AG08396 (cell line): ENCODE measurements around the gene HTRA1.

Experiments used
- DNase-seq: peaks from one replicate; pipeline ENCODE4 v3.0.0; 2012; ENCODE audit warnings: low spot score, mixed read lengths

The HTRA1 gene

DNA sequence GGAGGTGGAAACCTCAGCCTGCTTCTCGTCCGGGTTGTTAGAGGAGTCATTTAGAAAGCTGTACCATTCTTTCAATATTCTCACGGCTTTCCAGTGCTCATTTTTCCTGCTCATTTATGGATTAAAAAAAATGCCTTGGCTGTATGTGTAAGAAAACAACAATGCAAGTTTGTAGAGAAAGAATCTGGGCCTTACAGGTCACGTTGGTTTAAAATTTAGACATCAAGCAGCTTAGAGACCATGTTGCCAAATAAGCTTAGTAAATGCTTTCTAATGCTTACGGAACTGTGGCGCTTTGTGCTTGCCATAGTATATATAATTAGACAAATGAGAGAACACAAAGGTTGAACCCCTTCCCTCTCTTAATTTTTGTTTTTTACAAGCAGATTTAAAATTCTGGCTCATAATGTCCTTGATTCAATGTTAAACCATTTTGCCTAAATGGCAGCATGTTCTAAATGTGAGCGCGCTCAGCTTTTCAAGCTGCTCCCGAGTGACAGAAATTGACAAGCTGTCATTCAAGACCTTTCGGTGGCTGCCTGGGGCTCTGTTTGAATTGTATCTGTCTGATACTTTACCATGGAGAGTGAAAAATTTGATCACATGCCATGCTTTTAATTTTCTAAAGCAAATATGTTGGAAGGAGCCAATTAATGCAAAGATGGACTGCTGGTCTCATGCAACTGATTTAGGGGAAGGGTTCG is 5.8 kb upstream of the HTRA1 start:
- DNase-seq, result no peak

DNA sequence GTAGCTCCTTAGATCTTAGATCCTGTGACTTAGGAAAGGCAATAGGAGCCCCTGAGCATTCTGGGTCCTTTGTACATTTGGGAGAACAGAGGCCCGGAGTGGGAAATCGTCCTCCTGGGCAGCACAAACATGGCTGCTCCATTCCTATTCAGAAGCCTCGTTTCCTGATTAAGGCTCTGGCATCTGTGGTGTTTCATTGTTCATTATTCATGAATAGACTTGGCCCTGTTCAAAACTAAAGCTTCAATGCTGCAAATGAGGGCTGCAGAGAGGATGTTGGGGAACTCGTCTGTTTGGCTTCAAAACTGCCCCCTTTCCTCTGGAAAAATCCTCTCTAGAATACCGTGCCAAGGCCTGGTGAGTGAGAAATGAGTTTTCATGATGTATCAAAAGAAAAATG is 3.4 kb upstream of the HTRA1 start:
- no peak for DNase-seq

DNA sequence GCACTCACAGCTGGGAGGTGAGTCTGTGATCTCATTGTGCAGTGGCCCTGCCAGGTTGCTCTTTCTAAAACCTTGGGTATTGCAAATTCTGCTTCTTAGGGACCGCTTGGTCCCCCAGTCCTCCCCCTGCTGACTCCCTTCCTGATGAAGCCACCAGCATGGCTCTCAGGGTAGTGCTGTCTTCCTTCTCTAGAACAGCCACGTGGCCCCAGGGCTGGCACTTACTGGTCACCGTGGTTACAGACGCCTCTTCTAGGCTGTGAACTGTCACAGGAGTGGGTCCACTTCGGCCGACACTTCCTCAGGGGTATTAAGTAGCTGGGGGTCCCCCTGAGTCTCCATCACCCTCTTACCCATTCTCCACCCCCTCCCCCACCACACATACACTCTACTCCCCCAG is 2.7 kb upstream of the HTRA1 start:
- no peak for DNase-seq

DNA sequence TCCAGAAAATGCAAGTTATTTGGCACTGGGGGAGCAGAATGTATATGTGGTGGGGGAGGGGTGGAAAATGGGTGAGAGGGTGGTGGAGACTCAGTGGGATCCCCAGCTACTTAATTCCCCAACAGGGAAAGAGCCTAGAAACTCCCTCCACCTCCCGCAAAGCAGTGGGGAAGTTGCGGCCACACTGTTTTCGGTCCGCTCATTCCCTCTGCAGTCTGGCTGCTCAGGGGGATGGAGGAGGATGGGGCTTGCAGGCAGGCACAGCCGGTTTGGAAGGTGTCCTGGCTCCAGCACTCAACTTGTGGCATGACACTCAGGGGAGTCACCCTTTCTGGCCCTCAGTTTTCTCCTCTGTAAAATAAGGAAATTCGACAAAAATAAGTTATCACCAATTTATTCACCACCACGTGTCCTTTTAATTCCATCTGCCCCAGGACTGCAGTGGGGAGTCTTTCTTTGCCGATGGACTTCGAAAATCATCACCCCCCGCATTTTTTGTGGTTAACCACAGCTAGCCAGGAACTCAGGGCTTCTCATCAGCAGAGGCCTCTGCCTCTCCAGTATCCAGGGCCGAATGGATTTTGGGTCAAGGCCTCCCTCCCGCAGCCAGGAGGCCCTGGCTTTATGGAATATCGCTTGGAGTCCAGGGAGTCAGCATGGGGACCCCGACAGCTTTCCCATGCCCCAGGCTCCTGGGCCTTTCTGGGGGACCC is 1.6 kb upstream of the HTRA1 start:
- DNase-seq, result no peak

DNA sequence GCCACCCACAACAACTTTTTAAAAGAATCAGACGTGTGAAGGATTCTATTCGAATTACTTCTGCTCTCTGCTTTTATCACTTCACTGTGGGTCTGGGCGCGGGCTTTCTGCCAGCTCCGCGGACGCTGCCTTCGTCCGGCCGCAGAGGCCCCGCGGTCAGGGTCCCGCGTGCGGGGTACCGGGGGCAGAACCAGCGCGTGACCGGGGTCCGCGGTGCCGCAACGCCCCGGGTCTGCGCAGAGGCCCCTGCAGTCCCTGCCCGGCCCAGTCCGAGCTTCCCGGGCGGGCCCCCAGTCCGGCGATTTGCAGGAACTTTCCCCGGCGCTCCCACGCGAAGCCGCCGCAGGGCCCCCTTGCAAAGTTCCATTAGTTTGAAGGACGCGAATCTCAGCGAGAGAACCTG is 461 bp upstream of the HTRA1 start:
- DNase-seq, result no peak

DNA sequence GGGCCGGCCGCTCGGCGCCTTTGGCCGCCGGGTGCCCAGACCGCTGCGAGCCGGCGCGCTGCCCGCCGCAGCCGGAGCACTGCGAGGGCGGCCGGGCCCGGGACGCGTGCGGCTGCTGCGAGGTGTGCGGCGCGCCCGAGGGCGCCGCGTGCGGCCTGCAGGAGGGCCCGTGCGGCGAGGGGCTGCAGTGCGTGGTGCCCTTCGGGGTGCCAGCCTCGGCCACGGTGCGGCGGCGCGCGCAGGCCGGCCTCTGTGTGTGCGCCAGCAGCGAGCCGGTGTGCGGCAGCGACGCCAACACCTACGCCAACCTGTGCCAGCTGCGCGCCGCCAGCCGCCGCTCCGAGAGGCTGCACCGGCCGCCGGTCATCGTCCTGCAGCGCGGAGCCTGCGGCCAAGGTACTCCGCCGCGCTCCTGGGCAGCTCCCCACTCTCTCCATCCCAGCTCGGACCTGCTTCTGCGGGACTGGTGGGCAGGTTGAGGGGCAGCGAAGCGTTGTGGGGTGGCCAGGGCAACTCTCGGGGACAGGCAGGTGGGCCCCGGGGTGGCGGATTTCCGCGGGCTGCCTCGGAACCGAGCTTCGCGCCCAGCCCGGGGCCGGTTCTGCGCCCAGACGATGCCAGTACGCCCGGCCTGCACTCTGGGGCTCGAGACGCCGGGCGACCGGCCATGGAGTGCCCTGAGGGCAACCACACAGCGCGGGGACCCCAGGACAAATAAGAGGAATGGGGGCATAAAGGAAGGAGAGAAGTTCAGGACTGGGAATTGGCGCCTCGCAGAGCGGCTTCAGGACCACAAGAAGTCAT is 578 bp downstream of the HTRA1 start:
- DNase-seq, result no peak

DNA sequence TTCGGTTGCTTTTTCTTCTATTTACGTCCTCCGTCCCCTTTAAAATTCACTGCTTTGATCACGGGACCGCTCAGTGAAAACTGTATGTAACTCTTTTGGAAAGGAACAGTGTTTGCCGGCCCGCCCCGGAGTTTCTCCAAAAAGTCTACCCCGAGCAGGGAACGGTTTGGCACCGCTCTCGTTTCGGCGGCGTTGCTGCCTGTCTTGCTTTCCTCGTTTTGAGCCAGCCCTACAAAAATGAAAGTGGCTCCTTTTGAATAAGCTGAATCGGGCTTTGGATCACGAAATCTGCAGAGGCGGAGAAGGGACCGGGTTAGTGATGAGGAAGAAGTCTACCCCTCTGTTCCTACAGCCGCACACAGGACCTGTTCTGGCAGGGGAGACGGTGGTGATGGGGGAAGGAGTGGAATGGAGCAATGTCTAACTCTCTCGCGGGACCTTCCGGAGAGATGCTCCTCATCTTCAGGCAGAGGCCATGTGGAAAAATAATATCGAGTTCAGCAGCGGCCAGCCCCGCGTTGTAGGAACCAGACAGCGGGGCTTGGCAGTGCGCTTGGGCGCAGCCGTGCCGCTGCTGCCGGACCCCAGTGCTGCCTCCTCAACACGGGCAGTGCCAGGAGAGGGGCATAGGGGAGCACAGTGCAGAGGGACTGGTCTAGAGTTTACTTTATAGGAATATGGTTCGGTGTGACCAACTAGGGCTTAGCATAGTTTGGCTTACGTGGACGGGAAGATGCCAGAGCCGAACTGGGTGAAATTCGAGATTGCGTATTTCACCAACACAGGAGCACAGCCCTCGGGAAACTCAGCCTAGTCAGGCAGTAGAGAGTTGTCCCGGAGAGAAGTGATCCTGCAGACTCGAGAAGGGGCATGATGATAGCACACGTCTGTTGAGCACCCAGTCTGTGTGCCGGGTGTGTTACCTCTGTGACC is 1.4 kb downstream of the HTRA1 start:
- DNase-seq, result peak; percentile 58

DNA sequence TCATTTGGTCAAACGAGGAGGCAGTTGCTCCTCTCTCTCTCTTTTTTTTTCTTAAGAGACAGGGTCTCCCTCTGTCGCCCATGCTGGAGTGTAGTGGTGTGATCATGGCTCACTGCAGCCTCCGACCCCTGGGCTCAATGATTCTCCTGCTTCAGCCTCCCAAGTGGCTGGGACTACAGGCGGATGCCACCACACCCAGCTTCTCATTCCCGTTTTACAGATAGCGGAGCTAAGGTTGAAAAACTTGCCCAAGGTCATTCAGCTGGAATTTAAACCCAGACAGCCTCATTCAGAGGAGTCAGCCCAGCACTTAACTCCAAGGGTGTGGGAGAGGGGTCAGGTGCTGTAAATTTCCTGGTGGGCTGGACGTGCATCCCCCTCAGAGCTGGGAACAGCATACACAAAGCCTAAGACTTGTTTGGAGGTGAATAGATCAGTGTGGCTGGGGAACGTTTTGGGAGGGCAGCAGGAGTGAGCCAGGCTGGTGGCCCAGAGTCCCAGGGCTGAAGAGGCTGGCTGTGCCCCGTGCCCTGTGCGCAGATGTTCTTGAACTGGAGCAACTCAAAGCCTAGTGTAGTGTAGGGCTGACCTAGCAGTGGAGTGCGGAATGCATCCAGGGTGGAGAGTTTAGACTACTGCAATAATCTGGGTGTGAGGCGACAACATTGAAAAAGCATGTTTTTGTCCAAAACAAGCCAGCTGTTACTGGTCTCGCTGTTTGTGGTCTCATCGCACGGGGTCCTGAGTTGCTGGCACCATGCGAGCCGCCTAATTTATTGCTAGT is 2.3 kb downstream of the HTRA1 start:
- DNase-seq, result no peak

DNA sequence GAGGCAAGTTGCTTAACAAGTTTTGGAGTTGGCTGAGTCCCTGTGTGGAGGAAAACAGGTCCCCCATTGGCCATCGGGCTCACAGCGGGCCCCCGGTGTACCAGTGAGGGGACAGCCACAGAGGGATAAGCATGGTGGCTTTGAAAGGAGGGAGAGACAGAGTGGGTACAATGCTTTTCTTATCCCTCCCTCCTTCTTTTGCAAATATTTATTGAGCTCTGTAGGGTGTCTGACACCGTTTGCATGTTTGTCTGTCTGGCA is 2.8 kb downstream of the HTRA1 start:
- DNase-seq, result no peak

DNA sequence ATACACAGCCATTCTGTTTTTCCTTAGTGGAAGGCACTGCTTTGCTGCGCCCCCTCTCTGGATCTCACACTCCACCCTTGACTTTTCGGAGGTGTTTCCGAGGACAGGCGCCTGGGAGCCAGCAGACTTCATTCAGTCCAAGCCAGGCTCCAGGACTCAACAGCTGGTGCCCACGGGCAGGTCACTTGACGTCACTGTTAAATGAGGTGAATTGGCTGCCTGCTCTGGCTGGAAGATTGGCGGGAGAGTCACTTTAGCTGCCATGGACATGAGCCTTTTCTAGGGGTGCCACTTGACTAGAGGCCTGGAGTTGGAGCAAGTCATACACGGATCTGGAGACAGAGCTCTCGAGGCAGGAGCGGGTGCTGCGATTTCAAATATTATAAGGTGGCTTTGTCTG is 3.2 kb downstream of the HTRA1 start:
- DNase-seq, result no peak

DNA sequence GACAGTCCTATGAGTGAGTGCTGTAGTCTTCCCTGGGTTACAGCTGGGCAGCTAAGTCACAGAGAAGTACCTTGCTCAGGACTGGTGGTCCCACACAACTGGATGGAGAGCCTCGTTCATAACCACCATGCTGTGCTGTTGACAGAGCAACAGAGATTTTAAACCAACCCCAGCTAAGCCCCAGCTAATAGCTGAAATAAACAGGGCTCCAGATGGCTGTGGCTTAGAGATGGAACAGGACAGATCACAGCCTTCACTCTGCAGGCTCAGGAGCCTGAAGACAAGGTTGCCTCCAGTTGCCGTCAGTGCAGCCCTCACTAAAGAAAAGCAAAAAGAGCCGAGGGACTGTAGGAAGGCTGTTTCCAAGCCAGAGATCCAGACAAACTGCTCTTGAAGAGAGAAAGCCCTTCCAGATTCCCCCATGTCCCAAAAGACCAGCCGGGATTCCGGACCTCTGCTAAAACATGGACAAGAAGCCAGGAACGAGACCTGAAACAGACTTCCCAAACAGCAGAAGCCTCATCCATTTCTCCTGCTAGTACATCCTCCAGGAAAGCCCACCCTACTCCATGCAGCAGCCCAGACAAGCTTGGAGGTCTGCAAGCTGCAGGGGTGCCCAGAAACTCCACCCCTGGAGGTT is 4.2 kb downstream of the HTRA1 start:
- DNase-seq, result no peak

DNA sequence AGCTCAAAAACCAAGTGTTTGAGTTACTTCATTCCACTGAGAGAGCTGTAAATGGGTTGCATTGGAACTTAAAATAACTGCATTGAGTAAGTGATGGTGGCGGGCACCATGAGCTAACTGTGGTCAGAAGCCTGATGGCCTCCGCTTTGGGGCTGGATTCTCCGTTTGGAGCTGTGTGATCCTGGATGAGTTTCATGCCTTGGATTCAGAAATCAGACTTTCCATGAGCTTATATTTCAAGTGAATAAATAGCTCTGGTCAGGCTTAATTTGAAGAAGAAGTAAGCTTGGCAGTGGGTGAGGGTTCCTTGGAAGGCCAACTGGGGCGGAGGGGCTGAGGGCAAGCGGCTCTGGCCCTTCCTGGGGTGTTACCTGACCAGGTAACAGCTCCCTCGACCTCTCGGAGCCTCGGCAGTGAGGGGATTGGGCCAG is 5.6 kb downstream of the HTRA1 start:
- DNase-seq, result no peak

DNA sequence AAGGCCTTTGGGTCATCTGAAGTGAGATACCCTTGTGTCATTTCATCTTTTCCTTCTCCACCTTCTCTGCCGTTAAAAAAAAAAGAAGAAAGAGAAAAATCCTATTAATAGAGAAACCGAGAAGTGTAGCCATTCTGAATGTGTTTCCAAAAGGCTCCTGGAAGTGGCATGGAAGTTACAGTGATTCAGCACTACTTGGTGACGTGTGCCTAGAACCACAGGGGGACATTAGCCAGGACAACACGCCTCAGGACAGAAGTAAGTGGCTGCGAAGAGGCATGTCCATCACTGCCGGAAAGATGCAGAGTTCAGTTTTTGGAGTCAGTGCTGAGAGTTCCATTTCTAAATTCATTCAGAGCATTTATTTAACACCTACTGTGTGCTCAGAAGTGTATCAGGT is 6.3 kb downstream of the HTRA1 start:
- DNase-seq, result no peak

DNA sequence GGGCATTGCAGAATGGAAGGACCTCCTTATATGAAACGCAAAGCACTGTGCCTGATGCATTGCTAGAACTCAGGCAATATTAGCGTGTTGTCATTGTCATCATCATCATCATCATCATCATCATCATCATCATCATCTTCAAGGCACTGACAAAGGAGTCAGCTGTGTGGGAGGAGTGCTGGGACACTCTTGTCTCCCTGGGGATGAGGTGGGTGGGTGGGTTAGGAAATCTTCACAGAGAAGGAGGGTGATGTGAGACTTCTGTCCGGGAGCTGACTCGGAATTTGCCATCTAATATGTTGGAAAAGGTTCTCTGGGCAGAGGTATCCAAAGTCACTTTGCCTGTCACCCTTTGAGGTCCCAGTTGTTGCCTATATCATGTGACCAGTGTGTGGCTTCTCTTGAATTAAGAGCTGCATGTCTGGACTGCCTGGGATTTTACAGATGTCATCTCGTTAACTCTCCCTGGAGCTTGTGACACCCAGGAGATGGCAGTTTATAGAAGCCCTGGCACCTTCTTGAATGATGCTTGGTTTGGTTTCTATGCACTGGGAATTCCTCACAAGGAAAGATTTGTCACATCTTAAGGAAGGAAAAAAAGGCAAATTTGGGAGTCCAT is 7.1 kb downstream of the HTRA1 start:
- DNase-seq, result no peak

DNA sequence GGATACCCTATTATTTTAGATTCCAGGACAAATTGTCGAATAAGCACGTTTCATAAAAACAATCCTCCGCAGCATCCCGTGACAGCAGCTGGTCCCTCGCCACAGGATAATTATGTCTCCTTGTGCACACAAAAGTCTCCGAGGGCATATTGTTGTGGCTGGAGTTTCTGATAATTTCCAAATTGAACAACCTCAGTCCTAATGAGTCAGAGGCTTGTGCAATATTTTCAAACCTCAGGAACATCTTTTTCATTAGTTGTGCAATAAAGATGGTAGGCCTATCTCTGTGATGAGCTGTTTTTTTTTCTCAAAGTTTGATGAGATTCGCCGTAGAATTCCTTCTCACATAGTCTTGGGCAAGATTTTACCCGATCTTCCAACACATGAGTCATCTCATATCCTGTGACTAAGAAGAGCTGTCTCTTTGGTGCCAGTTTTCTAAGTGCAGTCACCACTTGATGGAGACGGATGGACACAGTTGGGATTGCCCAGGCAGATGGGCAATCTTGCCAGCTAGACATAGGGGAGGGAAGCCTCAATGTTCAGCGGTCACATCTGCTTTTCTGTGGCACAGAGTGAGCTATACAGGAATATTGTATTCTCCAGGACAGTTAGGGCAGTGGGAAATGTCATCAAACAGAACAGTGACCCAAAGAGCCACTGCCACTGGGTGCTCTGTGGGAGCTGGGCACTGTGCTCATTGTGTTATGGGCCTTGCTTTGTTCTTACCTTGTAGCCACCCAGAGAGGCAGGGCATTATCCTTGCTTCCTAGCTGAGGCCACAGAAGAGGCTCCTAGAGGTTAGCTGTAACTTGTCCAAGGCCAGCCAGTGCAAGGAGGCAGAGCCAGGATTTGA is 7.8 kb downstream of the HTRA1 start:
- DNase-seq, result peak; percentile 76

DNA sequence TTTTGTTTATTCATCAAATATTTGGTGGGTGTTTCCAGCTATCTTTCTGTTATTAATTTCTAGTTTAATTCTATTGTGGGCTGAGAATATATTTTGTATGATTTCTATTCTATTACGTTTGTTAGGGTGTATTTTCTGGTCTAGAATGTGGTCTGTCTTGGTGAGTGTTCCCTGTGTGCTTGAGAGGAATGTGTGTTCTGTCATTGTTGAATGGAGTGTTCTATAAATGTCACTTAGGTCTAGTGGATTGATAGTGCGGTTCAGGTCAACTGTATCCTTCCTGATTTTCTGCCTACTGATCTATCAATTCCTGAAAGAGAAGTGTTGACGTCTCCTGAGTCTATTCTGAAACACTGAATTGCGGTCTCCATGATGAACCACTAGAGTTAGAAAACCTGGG is 8.5 kb downstream of the HTRA1 start:
- no peak for DNase-seq

DNA sequence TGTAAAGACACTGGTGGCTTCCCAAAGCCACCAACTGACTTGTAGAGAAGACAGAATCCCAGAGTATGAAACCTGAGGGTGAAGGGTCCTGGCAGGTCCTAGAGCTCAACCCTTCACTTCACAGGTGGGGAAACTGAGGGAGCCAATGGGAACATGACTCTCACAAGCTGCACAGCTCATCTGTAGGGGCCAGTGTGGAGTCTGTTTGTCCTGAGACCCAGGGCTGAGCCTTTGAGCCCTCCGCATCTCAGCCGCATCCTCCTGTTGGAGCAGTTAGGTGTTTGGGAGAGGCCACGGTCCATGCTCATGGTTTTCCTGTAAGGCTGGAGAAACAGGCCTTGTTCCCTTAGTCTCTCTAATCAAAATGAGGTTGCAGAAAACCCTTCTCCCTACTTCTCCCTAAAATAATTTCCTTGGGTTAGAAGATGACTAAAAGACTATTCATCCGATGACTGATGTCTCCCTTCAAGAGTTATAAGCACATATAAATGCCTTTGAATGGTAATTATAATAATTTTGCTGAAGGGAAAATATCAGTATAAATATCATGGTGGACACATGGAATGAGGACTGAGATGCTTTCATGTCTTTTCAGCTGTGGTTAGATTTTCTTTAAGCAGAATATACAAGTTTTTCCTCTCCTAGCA is 10.3 kb downstream of the HTRA1 start:
- no peak for DNase-seq

DNA sequence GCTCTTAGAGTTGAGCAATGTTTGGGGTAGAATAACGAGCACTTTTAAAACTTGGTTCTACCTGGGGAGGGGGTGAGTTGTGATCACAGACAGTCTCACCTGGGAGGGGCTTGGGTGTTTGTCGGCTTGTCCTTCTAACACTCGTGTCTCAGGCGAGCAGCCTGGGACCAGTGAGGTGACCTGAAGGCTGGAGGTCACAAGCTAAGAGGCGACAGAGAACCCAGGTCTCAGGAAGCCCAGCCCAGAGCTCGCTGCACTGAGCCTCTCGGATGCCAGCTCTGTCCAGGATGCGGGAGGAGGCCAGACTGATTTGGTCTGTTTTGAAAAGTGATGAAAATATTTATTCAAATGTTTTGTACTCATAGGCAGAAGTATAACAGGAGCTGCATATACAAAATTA is 11.8 kb downstream of the HTRA1 start:
- no peak for DNase-seq
